ENCODE results near the gene RPUSD1.

The RPUSD1 gene

GRCh38 chr16:741986-742629 is 46.1 kb downstream of the RPUSD1 start:
- DNase-seq = no peak

GRCh38 chr16:740764-741505 is 47.2 kb downstream of the RPUSD1 start, which contains the start of gene CIAO3:
Gene CIAO3, minus strand, starts transcription at chr16:740997. Its CDS starts 12 bp downstream, at chr16:740985.
- DNase-seq = peak; percentile 67

GRCh38 chr16:740459-740763 is 47.8 kb downstream of the RPUSD1 start:
- DNase-seq = no peak

- no peak for DNase-seq
These were observed 48.4 kb downstream of the RPUSD1 start for GRCh38 chr16:739560-740458.

GRCh38 chr16:736936-737481 is 51.2 kb downstream of the RPUSD1 start:
- no peak for DNase-seq

GRCh38 chr16:735982-736453 is 52.2 kb downstream of the RPUSD1 start:
- no peak for DNase-seq

- no peak for DNase-seq
These were observed 53.0 kb downstream of the RPUSD1 start for GRCh38 chr16:734981-735881.
